ENCODE results near the gene LAMTOR1.
"Not testable (repeated sequence)": the region's sequence is repeated elsewhere in the genome, so short reads cannot be mapped to it uniquely, and the experiment has no call there.

Gene LAMTOR1

GRCh38 chr11:72102946-72103753 lies at the start of gene LAMTOR1:
Gene LAMTOR1 (minus strand): TSS chr11:72103297. CDS start chr11:72103224, 73 bp downstream.
- DNase-seq (ENCODE audit: low read depth): peak; percentile 98

DNA sequence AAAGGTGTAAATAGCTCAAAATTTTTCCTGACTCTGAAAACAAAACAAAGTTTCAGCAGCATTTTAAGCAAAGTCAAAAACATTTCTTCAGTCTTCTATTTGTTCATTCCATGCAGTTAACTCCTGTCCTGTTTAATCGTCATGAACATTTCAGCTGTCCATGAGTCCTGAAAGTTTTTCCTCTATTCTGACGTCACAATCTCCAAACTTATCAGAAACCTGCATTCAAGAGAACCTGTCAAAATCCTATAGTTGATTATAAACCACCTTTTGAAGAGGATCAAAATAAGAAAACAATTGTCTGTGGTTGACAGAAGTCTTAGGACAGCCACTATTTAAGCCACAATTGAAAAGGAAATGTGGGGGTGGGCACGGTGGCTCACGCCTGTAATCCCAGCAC lies 47.8 kb upstream of the LAMTOR1 start:
- DNase-seq (ENCODE audit: low read depth): no peak

GRCh38 chr11:72146625-72147024 lies 43.5 kb upstream of the LAMTOR1 start:
- DNase-seq (ENCODE audit: low read depth): no peak

DNA sequence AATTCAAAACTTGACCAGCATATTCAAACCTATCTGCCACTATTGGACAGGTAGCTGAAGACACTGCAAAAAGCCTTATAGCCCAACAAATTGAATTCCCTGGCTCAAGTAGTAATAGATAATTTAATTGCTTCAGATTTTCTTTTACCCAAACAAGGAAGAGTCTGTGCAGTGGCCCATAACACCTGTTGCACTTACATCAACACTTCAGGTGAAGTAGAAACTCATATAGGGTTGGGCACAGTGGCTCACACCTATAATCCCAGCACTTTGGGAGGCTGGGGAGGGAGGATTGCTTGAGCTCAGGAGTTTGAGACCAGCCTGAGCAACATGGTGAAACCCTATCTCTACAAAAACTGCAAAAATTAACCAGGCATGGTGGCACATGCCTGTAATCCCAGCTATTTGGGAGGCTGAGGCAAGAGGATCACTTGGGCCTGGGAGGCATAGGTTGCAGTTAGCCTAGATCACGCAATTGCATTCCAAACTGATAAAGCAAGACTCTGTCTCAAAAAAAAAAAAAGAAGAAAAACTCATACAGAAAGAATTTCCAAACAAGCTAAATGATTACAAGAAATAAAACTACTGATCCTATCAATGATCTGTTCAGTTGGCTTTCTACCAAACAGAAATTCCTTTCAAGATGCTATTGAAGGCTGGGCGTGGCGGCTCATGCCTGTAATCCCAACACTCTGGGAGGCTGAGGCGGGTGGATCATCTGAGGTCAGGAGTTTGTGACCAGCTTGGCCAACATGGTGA lies 41.9 kb upstream of the LAMTOR1 start:
- no peak for DNase-seq (ENCODE audit: low read depth)

GRCh38 chr11:72142543-72142942 lies 39.4 kb upstream of the LAMTOR1 start:
- not testable (repeated sequence) for DNase-seq (ENCODE audit: low read depth)

- not testable (repeated sequence) for DNase-seq (ENCODE audit: low read depth)
Measured at GRCh38 chr11:72142086-72142485, 39.0 kb upstream of the LAMTOR1 start.

GRCh38 chr11:72141066-72141465 lies 38.0 kb upstream of the LAMTOR1 start:
- no peak for DNase-seq (ENCODE audit: low read depth)

GRCh38 chr11:72140661-72141060 lies 37.6 kb upstream of the LAMTOR1 start:
- no peak for DNase-seq (ENCODE audit: low read depth)

- no peak for DNase-seq (ENCODE audit: low read depth)
Measured at GRCh38 chr11:72139500-72139899, 36.4 kb upstream of the LAMTOR1 start.

GRCh38 chr11:72138821-72139390 lies 35.8 kb upstream of the LAMTOR1 start:
- DNase-seq (ENCODE audit: low read depth): no peak

DNA sequence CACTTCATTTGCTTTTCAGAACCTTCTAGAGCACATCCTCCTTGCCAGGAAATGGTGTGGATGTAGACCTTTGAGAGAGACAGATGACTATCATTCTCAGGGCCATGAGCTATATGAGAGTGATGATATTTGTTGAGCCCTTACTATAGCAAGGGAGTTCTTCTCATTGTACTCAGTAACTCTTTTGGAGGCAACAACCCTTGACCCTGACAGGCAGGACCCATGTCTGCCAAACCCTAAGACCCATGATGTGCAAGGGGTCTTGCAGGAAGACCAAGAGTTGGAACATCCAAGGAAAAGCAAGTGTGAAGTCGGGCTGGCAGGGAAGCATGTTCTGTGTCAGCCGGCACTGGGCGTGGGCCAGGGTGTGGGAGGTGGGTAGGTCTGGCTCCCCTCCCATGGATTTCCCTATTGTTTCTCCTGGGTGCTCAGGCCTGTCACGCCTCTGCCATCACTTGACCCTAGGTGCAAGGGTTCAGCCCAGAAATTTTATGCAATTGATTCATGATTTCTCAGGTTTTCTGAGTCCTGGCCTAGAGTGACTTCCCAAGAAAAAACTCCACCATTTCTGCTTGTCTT lies 33.7 kb upstream of the LAMTOR1 start:
- no peak for DNase-seq (ENCODE audit: low read depth)

DNA sequence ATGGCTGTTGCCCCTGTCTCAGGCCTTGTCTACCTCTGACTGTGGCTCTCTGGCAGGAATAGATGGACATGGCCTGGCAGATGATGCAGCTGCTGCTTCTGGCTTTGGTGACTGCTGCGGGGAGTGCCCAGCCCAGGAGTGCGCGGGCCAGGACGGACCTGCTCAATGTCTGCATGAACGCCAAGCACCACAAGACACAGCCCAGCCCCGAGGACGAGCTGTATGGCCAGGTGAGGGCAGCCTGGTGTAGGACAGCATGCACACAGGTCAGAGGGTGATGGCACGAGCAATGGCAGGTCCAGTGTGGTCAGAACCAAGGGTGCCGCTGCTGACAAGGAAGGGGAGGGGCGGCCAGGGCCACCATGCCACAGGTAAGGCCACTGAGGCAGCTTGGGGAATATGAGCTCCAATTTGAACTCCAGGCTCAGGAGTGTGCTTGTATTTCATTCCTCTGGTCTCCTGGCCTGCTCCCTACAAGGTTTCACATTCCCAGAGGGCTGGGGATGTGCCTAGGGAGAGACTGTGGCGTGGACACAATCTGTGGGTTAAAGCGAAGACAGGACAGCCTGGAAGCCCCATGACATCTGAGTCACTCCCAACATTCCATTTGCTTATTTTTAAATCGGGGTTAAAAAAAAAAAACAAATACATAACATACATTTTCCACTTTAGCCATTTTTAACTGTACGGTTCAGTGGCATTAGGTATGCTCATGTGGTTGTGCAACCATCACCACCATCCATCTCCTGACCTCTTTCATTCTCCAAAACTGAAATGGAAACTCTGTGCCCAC lies 33.0 kb upstream of the LAMTOR1 start:
- DNase-seq (ENCODE audit: low read depth): no peak

GRCh38 chr11:72135473-72135872 lies 32.4 kb upstream of the LAMTOR1 start, which contains the start of gene FOLR3:
Gene FOLR3 (plus strand): TSS chr11:72135725. CDS start chr11:72135953, 228 bp downstream.
- not testable (repeated sequence) for DNase-seq (ENCODE audit: low read depth)

DNA sequence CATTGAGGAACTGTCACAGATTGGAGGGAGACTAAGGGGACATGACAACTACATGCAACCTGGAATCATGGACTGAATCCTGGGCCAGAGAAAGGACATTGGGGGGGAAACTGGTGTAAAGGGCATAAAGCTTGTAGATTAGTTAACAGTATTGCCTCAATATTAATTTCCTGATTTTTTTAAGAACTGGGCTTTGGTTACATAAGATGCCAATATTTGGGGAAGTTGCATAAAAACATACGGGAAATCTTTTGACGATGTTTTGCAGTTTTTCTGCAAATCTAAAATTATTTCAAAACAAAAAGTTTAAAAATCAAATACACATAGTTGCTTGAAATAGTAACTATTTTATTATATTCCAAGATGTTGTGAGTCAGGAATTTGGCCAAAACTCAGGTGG lies 29.5 kb upstream of the LAMTOR1 start:
- no peak for DNase-seq (ENCODE audit: low read depth)

DNA sequence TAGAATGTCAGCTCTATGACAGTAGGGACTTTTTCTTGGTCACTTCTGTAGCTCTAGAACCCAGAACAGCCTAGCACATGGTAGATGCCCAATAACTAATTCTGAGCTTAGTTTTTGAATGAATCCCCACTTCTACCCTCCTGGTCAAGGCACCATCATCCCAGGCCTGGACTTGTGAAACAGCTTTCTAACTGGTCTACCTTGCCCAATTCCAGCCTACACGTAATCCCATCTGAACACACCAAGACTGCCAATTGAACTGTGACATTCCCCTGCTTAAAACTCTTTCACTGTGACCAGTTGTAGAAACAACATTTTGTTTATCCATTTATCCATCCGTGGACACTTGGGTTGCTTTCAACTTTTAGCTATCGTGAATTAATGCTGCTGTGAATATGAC lies 26.3 kb upstream of the LAMTOR1 start:
- no peak for DNase-seq (ENCODE audit: low read depth)

GRCh38 chr11:72127923-72128322 lies 24.8 kb upstream of the LAMTOR1 start:
- no peak for DNase-seq (ENCODE audit: low read depth)

DNA sequence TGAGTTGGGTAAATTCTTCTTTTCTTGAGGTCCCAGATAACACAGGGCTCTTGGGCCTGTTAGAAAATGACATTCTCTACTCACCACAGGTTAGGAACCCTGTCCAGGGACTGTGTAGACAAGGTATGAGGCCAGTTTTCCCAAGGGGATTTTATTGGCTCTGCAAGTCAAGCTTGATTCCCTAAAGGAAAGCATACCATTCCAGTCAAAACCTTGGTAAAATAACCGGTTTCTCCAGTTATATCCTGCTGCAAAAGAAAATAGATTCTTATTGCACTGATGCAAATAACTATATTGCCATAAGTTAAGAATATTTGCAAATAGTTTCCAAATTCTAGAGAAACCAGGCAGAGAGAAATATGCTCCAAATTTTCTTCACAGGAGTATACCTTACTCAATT lies 22.9 kb upstream of the LAMTOR1 start:
- no peak for DNase-seq (ENCODE audit: low read depth)

- no peak for DNase-seq (ENCODE audit: low read depth)
Measured at GRCh38 chr11:72124046-72124445, 20.9 kb upstream of the LAMTOR1 start.

- no peak for DNase-seq (ENCODE audit: low read depth)
Measured at GRCh38 chr11:72123117-72123653, 20.1 kb upstream of the LAMTOR1 start.

DNA sequence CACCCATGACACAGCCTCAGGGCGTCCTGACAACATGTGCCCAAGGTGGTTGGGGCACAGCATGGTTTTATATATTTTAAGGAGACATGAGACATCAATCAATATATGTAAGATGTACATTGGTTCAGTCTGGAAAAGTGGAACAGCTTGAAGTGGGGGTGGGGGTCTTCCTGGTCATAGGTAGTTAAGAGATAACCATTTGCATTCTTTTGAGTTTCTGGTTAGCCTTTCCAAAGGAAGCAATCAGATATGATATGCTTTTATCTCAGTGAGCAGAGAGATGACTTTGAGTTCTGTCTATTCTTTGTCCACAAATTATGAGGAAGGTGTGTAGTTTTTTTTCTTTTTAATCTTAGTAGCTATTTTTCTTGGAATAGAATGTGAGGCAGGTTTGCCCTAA lies 19.5 kb upstream of the LAMTOR1 start:
- no peak for DNase-seq (ENCODE audit: low read depth)

- DNase-seq (ENCODE audit: low read depth): no peak
Measured at GRCh38 chr11:72120930-72121329, 17.8 kb upstream of the LAMTOR1 start.

Measured in activated T-cell treated with anti-CD3 and anti-CD28 coated beads for 1 hour (primary cell).